Fibroblast of lung (primary cell): ENCODE results near the gene OAS1. TPM values are rescaled to one million over a fixed set of nuclear protein-coding genes. Genes with fewer than 3 reads are reported as not detected.

Source experiments
- DNase-seq, 2 donors: peaks; one replicate each; pipeline versions ENCODE4 v3.0.0 to v3.0.0-alpha.2; 2010; ENCODE audit warnings: low read depth in 2 of 2
- H2AFZ ChIP-seq: 2 replicates; pipeline ENCODE4 v1.5.1; 2012; ENCODE audit warnings: low read length, control low read depth, inconsistent platforms
- H3K27ac ChIP-seq: 2 replicates; pipeline ENCODE4 v1.5.1; 2011; ENCODE audit warnings: low read length, control low read depth; ENCODE audit not compliant: insufficient read depth
- H3K27me3 ChIP-seq: 2 replicates; pipeline ENCODE4 v1.5.1; 2011; ENCODE audit warnings: mild to moderate bottlenecking, low read length; ENCODE audit not compliant: control insufficient read depth, insufficient read depth
- H3K36me3 ChIP-seq: 2 replicates; pipeline ENCODE4 v1.5.1; 2011; ENCODE audit warnings: low read length; ENCODE audit not compliant: control insufficient read depth, insufficient read depth
- H3K4me1 ChIP-seq: 2 replicates; pipeline ENCODE4 v1.5.1; 2011; ENCODE audit warnings: low read length; ENCODE audit not compliant: control insufficient read depth, insufficient read depth; ENCODE audit errors: extremely low read depth
- H3K4me2 ChIP-seq: 2 replicates; pipeline ENCODE4 v1.5.1; 2011; ENCODE audit warnings: low read length, control low read depth; ENCODE audit not compliant: insufficient read depth; ENCODE audit errors: extremely low read depth
- H3K4me3 ChIP-seq, 4 experiments: fragments of 200-600 bp in 1 of 4; sonication (generic) in 1 of 4; replicated peaks in 1 of 4; 2 replicates each; pipeline ENCODE4 v1.5.1; 2011 to 2016; ENCODE audit warnings: low read length in 4 of 4, low read depth in 3 of 4, mild to moderate bottlenecking in 3 of 4, control low read depth in 2 of 4, inconsistent platforms in 1 of 4, mixed read lengths in 1 of 4; ENCODE audit not compliant: insufficient read depth in 1 of 4; ENCODE audit errors: control extremely low read depth in 1 of 4
- H3K79me2 ChIP-seq: 2 replicates; pipeline ENCODE4 v1.5.1; 2012; ENCODE audit warnings: mild to moderate bottlenecking, low read length, inconsistent platforms; ENCODE audit not compliant: control insufficient read depth, insufficient read depth
- H3K9ac ChIP-seq: 2 replicates; pipeline ENCODE4 v1.5.1; 2011; ENCODE audit warnings: mild to moderate bottlenecking, low read length, control low read depth; ENCODE audit not compliant: insufficient read depth
- H3K9me3 ChIP-seq: 2 replicates; pipeline ENCODE4 v1.5.1; 2012; ENCODE audit warnings: low read depth, low read length; ENCODE audit not compliant: control insufficient read depth, insufficient read depth
- H4K20me1 ChIP-seq: 2 replicates; pipeline ENCODE4 v1.5.1; 2011; ENCODE audit warnings: low read length; ENCODE audit not compliant: control insufficient read depth, insufficient read depth; ENCODE audit errors: extremely low read depth
- EZH2 ChIP-seq: IDR thresholded peaks from 2 replicates; pipeline ENCODE4 v1.5.1; 2012; ENCODE audit warnings: low read length, control low read depth, mild to moderate bottlenecking; ENCODE audit errors: missing control alignments
- polyA plus RNA-seq, 2 donors: library from polyadenylated mRNA; depleted of rRNA in 1 of 2; stranded (reverse) in 1 of 2; unstranded in 1 of 2; fragments of >200 nt; gene quantifications; 2 replicates each; pipeline ENCODE4 v1.2.1, GENCODE V29; 2011 to 2012; ENCODE audit warnings: missing spikeins in 1 of 2
- total RNA-seq: library from RNA; depleted of rRNA; stranded (reverse); fragments of >200 nt; gene quantifications from 2 replicates; pipeline ENCODE4 v1.2.1, GENCODE V29; 2014
- TF ChIP-seq, protein P1 (sequence below), 2 donors: IDR thresholded peaks in 1 of 2; conservative IDR thresholded peaks in 1 of 2; 1 replicate in 1 of 2; 2 replicates in 1 of 2; pipeline ENCODE4 v1.5.1; 2011 to 2012; ENCODE audit warnings: low read length in 2 of 2, control low read depth in 1 of 2, inconsistent platforms in 1 of 2, low read depth in 1 of 2, mild to moderate bottlenecking in 1 of 2

OAS1 gene
- total and polyA plus RNA-seq, 2 donors (not counting 1 experiment from before 2014, with no cell fraction given) = 1.8 to 2.0 TPM

DNA sequence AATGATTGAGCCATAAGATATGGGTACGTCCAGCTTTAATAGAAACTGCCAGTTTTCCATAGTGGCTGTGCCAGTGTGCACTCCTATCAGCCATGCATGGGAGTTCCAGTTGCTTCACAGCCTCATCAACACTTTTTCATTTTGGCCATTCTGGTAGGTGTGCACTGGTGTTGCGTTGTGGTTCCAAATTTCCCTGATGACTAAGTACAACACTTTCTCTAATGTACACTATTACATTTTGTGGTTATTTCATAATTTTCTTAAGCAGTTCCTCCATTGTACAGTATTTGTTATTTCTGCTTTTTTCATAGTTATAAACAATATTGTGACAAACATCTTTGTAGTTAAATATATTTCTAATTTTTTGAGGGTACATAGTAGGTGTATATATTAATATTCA lies 21.5 kb upstream of the OAS1 start:
- H3K79me2 ChIP-seq = no peaks in the 10 kb centered on the region
- H3K4me3 ChIP-seq = no peak overlapping the region
- no peak overlapping the region for H2AFZ ChIP-seq
- no peak for DNase-seq
- no peaks in the 10 kb centered on the region for H3K27me3 ChIP-seq
- TF ChIP-seq, protein P1, sequence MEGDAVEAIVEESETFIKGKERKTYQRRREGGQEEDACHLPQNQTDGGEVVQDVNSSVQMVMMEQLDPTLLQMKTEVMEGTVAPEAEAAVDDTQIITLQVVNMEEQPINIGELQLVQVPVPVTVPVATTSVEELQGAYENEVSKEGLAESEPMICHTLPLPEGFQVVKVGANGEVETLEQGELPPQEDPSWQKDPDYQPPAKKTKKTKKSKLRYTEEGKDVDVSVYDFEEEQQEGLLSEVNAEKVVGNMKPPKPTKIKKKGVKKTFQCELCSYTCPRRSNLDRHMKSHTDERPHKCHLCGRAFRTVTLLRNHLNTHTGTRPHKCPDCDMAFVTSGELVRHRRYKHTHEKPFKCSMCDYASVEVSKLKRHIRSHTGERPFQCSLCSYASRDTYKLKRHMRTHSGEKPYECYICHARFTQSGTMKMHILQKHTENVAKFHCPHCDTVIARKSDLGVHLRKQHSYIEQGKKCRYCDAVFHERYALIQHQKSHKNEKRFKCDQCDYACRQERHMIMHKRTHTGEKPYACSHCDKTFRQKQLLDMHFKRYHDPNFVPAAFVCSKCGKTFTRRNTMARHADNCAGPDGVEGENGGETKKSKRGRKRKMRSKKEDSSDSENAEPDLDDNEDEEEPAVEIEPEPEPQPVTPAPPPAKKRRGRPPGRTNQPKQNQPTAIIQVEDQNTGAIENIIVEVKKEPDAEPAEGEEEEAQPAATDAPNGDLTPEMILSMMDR (conservative IDR thresholded peaks at IDR 0.05 in 1 of 2, IDR thresholded peaks at IDR 0.05 in 1 of 2; ENCODE audit: low read depth in 1 of 2, low read length in 2 of 2) = no peak
- TF ChIP-seq EZH2 = no peak
- H3K27ac ChIP-seq = no peak overlapping the region
- H3K36me3 ChIP-seq = no peaks in the 10 kb centered on the region
- no peaks in the 10 kb centered on the region for H3K4me1 ChIP-seq
- no peak overlapping the region for H3K9ac ChIP-seq
- H3K4me2 ChIP-seq = no peak overlapping the region
- H3K9me3 ChIP-seq = no peaks in the 10 kb centered on the region
- no peaks in the 10 kb centered on the region for H4K20me1 ChIP-seq

DNA sequence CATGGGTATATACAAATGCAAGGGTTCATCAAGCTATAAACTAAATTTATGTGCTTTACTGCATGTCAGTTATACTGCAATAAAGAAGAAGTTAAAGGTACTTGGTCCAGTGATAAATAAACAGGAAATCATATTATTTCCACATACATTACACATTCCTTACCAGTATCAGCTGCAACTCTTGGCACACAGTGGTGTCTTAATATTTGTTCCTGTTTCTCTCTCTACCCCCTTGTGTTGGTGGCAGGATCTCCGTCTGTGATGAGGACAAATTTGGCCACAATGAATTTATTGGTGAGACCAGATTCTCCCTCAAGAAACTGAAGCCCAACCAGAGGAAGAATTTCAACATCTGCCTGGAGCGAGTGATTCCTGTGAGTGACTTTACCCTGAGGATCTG lies 19.2 kb upstream of the OAS1 start:
- Histone ChIP-seq H3K4me1 (no peaks in the 10 kb centered on the region), H3K4me2 (no peak overlapping the region), H3K4me3 (no peak overlapping the region), H3K36me3 (no peaks in the 10 kb centered on the region), H3K9me3 (no peaks in the 10 kb centered on the region), H3K27ac (no peak overlapping the region), H2AFZ (no peak overlapping the region), H3K79me2 (no peaks in the 10 kb centered on the region), H3K27me3 (no peaks in the 10 kb centered on the region), H3K9ac (no peak overlapping the region), H4K20me1 (no peaks in the 10 kb centered on the region)
- no peak for DNase-seq
- TF ChIP-seq EZH2 = no peak
- TF ChIP-seq, protein P1 (conservative IDR thresholded peaks at IDR 0.05 in 1 of 2, IDR thresholded peaks at IDR 0.05 in 1 of 2; ENCODE audit: low read depth in 1 of 2, low read length in 2 of 2) = no peak

DNA sequence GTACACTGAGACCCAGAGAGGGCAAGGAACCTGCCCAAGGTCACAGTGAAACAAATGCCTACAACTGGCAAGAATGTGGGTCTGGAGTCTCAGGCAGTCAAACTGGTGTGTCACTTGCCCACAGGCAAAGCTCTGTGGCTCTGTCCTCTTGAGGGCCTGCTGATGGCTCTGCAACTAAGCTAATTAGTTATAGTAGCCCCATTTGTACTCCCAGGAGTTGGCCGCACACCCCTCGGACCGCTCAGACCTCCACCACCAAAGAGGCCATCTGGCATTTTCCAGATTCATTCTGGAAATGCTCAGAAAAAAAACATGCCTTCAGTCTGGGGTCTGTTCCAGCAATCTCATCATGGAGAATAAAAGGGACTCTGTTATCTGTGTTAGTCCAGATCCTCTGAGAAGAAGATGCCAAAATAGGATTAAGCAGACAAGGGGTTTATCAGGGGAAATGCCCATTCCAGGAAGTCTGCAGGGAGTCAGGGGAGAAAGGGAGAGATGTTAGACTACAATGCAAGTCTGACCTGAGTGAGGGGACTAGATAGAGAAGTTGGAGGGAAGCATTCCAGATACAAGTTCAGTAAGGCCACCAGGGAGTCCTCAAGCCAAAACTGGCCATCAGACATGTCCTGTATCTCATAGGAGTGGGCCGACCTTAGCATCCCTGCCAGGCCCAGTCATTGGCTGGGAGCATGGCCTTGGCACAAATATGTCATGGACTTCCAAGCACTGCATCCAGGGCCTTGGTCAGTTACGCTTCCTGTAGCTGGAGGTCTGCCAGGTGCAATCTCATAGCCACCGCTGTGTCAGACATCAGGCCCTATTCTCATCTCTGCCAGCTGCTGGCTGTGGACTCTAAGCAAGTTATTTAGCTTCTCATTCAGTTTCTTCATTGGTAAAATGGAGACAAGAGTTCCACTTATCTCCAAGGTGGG lies 15.4 kb upstream of the OAS1 start:
- Histone ChIP-seq H3K27me3 (no peaks in the 10 kb centered on the region), H3K9ac (no peak overlapping the region), H3K4me3 (no peak overlapping the region), H3K27ac (no peak overlapping the region), H3K9me3 (no peaks in the 10 kb centered on the region), H4K20me1 (no peaks in the 10 kb centered on the region), H3K4me2 (no peak overlapping the region), H3K4me1 (no peaks in the 10 kb centered on the region), H3K79me2 (no peaks in the 10 kb centered on the region), H2AFZ (no peak overlapping the region), H3K36me3 (no peaks in the 10 kb centered on the region)
- DNase-seq = no peak
- TF ChIP-seq EZH2 = no peak
- TF ChIP-seq, protein P1 (conservative IDR thresholded peaks at IDR 0.05 in 1 of 2, IDR thresholded peaks at IDR 0.05 in 1 of 2; ENCODE audit: low read depth in 1 of 2, low read length in 2 of 2) = no peak
